WTC11 (cell line): ENCODE measurements around the gene KDM4B. TPM values are rescaled to one million over a fixed set of nuclear protein-coding genes. Genes with fewer than 3 reads are reported as not detected.

Experiments
- ATAC-seq: fragments of 200-7000 bp; cut with Tn5 transposase; 2 replicates; pipeline ENCODE4 v1.10.0; 2021; ENCODE audit warnings: mild to moderate bottlenecking, moderate library complexity
- CTCF ChIA-PET: fragments of 300-600 bp; sonication (Branson Sonifier 250); formaldehyde crosslinking; loops from one replicate; lab custom pipeline; 2021; ENCODE audit warnings: antibody characterized with exemption; lab: Charles Lee
- POLR2A ChIA-PET: fragments of 350-600 bp; sonication (Branson Sonifier 250); formaldehyde crosslinking; loops from one replicate; lab custom pipeline; 2021; ENCODE audit warnings: antibody characterized with exemption; lab: Charles Lee
- DNase-seq: peaks from one replicate; pipeline ENCODE4 v3.0.0; 2021; ENCODE audit warnings: low spot score
- H3K27ac Mint-ChIP-seq: 2 replicates; pipeline ENCODE4 v1.8.0; 2021; ENCODE audit warnings: mixed read lengths
- H3K27me3 Mint-ChIP-seq: 2 replicates; pipeline ENCODE4 v1.8.0; 2021; ENCODE audit warnings: low read depth, mild to moderate bottlenecking, moderate library complexity, mixed read lengths
- H3K36me3 Mint-ChIP-seq: 2 replicates; pipeline ENCODE4 v1.8.0; 2021; ENCODE audit warnings: mixed read lengths
- H3K4me1 Mint-ChIP-seq: 2 replicates; pipeline ENCODE4 v1.8.0; 2022; ENCODE audit warnings: mixed read lengths
- H3K4me3 Mint-ChIP-seq: 2 replicates; pipeline ENCODE4 v1.8.0; 2021; ENCODE audit warnings: mild to moderate bottlenecking, moderate library complexity, mixed read lengths
- H3K9me3 Mint-ChIP-seq: 2 replicates; pipeline ENCODE4 v1.8.0; 2021; ENCODE audit warnings: mixed read lengths
- ARID4B ChIP-seq: sonication (generic); formaldehyde crosslinking; IDR thresholded peaks from 2 replicates; pipeline ENCODE4 v1.8.0; 2023; ENCODE audit warnings: missing genetic modification reagents, mild to moderate bottlenecking, borderline replicate concordance
- ATF1 ChIP-seq: sonication (generic); formaldehyde crosslinking; IDR thresholded peaks from 2 replicates; pipeline ENCODE4 v1.8.1; 2023; ENCODE audit warnings: mild to moderate bottlenecking, moderate library complexity, missing genetic modification reagents
- CBFB ChIP-seq: sonication (generic); formaldehyde crosslinking; IDR thresholded peaks from 2 replicates; pipeline ENCODE4 v1.8.1; 2022; ENCODE audit warnings: mild to moderate bottlenecking, low read depth, missing genetic modification reagents
- FOXK1 ChIP-seq: sonication (generic); formaldehyde crosslinking; IDR thresholded peaks from 2 replicates; pipeline ENCODE4 v1.8.0; 2022; ENCODE audit warnings: mild to moderate bottlenecking, moderate library complexity, missing genetic modification reagents
- FOXP1 ChIP-seq: sonication (generic); formaldehyde crosslinking; IDR thresholded peaks from 2 replicates; pipeline ENCODE4 v1.8.0; 2022; ENCODE audit warnings: missing genetic modification reagents, mild to moderate bottlenecking, moderate library complexity, borderline replicate concordance
- GTF2I ChIP-seq: fragments of 250-450 bp; sonication (Bioruptor Pico); conservative IDR thresholded peaks from 2 replicates; pipeline ENCODE4 v1.4.0; 2021; ENCODE audit warnings: mild to moderate bottlenecking
- JAZF1 ChIP-seq: fragments of 250-450 bp; sonication (Bioruptor Pico); IDR thresholded peaks from 2 replicates; pipeline ENCODE4 v1.9.0; 2021; ENCODE audit warnings: moderate library complexity, mild to moderate bottlenecking, inconsistent platforms
- KAT7 ChIP-seq: sonication (generic); formaldehyde crosslinking; IDR thresholded peaks from 2 replicates; pipeline ENCODE4 v1.8.1; 2023; ENCODE audit warnings: missing genetic modification reagents, mild to moderate bottlenecking, borderline replicate concordance
- MLX ChIP-seq: sonication (generic); formaldehyde crosslinking; IDR thresholded peaks from 2 replicates; pipeline ENCODE4 v1.8.1; 2023; ENCODE audit warnings: mild to moderate bottlenecking, missing genetic modification reagents, moderate library complexity
- NR1H2 ChIP-seq: sonication (generic); formaldehyde crosslinking; IDR thresholded peaks from 2 replicates; pipeline ENCODE4 v1.9.0; 2021; ENCODE audit warnings: mild to moderate bottlenecking, moderate library complexity, missing genetic modification reagents
- SMAD3 ChIP-seq: sonication (generic); formaldehyde crosslinking; IDR thresholded peaks from 2 replicates; pipeline ENCODE4 v1.8.0; 2022; ENCODE audit warnings: missing genetic modification reagents, mild to moderate bottlenecking, borderline replicate concordance
- SMAD4 ChIP-seq: sonication (generic); formaldehyde crosslinking; IDR thresholded peaks from 2 replicates; pipeline ENCODE4 v1.8.0; 2022; ENCODE audit warnings: mild to moderate bottlenecking, missing genetic modification reagents
- TEAD1 ChIP-seq: sonication (generic); formaldehyde crosslinking; IDR thresholded peaks from 2 replicates; pipeline ENCODE4 v1.8.0; 2022; ENCODE audit warnings: mild to moderate bottlenecking, missing genetic modification reagents
- TP53 ChIP-seq: sonication (generic); formaldehyde crosslinking; IDR thresholded peaks from 2 replicates; pipeline ENCODE4 v1.8.1; 2023; ENCODE audit warnings: mild to moderate bottlenecking, missing genetic modification reagents
- ZNF281 ChIP-seq: sonication (generic); formaldehyde crosslinking; IDR thresholded peaks from 2 replicates; pipeline ENCODE4 v1.8.0; 2023; ENCODE audit warnings: mild to moderate bottlenecking, missing genetic modification reagents
- ZNF317 ChIP-seq: sonication (generic); formaldehyde crosslinking; IDR thresholded peaks from 2 replicates; pipeline ENCODE4 v1.8.1; 2023; ENCODE audit warnings: low read depth, mild to moderate bottlenecking, moderate library complexity, missing genetic modification reagents, borderline replicate concordance
- ZNF532 ChIP-seq: fragments of 250-450 bp; sonication (Bioruptor Pico); IDR thresholded peaks from 2 replicates; pipeline ENCODE4 v1.9.0; 2021; ENCODE audit warnings: mild to moderate bottlenecking, borderline replicate concordance
- ZNF671 ChIP-seq: fragments of 250-450 bp; sonication (Bioruptor Pico); IDR thresholded peaks from 2 replicates; pipeline ENCODE4 v1.8.0; 2021; ENCODE audit warnings: mild to moderate bottlenecking
- total RNA-seq: library from RNA; stranded (reverse); gene quantifications from 3 replicates; pipeline ENCODE4 v1.2.3, GENCODE V29; 2021
- TF ChIP-seq, protein P1 (sequence below): sonication (generic); formaldehyde crosslinking; IDR thresholded peaks from 2 replicates; pipeline ENCODE4 v1.8.1; 2023; ENCODE audit warnings: mild to moderate bottlenecking, moderate library complexity, missing genetic modification reagents
- TF ChIP-seq, protein P2 (sequence below): sonication (generic); formaldehyde crosslinking; IDR thresholded peaks from 2 replicates; pipeline ENCODE4 v1.8.0; 2022; ENCODE audit warnings: mild to moderate bottlenecking, missing genetic modification reagents
- TF ChIP-seq, protein P3 (sequence below): sonication (generic); formaldehyde crosslinking; IDR thresholded peaks from 2 replicates; pipeline ENCODE4 v1.8.1; 2023; ENCODE audit warnings: mild to moderate bottlenecking, missing genetic modification reagents, moderate library complexity

Gene KDM4B
- total RNA-seq, 1 experiment from 2014 or later = 43.2 TPM

- ChIA-PET CTCF (interaction anchor here (0.5 to 5.2 kb wide), 42 partner anchors 8 to 328 kb away, joined by 3 to 46 read pairs (median 4); no protein-coding TSS in a partner anchor), POLR2A (no interaction called here)
- Mint-ChIP-seq H3K4me1 (no peaks in the 10 kb centered on the region), H3K36me3 (peaks cover 22% of the 10 kb centered on the region), H3K27ac (no peak overlapping the region), H3K4me3 (no peak overlapping the region), H3K9me3 (no peaks in the 10 kb centered on the region), H3K27me3 (no peaks in the 10 kb centered on the region)
- peak; percentile 92 for DNase-seq
- peak; percentile 92 for ATAC-seq
- TF ChIP-seq, protein P1, sequence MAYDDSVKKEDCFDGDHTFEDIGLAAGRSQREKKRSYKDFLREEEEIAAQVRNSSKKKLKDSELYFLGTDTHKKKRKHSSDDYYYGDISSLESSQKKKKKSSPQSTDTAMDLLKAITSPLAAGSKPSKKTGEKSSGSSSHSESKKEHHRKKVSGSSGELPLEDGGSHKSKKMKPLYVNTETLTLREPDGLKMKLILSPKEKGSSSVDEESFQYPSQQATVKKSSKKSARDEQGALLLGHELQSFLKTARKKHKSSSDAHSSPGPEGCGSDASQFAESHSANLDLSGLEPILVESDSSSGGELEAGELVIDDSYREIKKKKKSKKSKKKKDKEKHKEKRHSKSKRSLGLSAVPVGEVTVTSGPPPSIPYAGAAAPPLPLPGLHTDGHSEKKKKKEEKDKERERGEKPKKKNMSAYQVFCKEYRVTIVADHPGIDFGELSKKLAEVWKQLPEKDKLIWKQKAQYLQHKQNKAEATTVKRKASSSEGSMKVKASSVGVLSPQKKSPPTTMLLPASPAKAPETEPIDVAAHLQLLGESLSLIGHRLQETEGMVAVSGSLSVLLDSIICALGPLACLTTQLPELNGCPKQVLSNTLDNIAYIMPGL (CRISPR knock-in tag) = peak; percentile 89
- TF ChIP-seq ATF1 (peak; percentile 84; the same call in 1 of the 2 replicates), JAZF1 (no peak), ZNF532 (CRISPR knock-in tag) (no peak), NR1H2 (CRISPR knock-in tag) (no peak), SMAD4 (no peak), ZNF317 (CRISPR knock-in tag) (0 out of 2 replicates have a peak, but pooled peaks have one; percentile 22), ZNF671 (CRISPR knock-in tag) (no peak), ZNF281 (0 out of 2 replicates have a peak, but pooled peaks have one; percentile 65), FOXP1 (CRISPR knock-in tag) (peak; percentile 96; the same call in 1 of the 2 replicates), TP53 (peak; percentile 97), KAT7 (CRISPR knock-in tag) (0 out of 2 replicates have a peak, but pooled peaks have one; percentile 15), MLX (0 out of 2 replicates have a peak, but pooled peaks have one; percentile 78), TEAD1 (CRISPR knock-in tag) (peak; percentile 82), CBFB (CRISPR knock-in tag) (peak; percentile 95; the same call in 1 of the 2 replicates), GTF2I (CRISPR knock-in tag) (no peak), ARID4B (no peak), FOXK1 (CRISPR knock-in tag) (peak; percentile 86), SMAD3 (peak; percentile 84; the same call in 1 of the 2 replicates)
- TF ChIP-seq, protein P2, sequence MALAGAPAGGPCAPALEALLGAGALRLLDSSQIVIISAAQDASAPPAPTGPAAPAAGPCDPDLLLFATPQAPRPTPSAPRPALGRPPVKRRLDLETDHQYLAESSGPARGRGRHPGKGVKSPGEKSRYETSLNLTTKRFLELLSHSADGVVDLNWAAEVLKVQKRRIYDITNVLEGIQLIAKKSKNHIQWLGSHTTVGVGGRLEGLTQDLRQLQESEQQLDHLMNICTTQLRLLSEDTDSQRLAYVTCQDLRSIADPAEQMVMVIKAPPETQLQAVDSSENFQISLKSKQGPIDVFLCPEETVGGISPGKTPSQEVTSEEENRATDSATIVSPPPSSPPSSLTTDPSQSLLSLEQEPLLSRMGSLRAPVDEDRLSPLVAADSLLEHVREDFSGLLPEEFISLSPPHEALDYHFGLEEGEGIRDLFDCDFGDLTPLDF (CRISPR knock-in tag) = 0 out of 2 replicates have a peak, but pooled peaks have one; percentile 74
- TF ChIP-seq, protein P3, sequence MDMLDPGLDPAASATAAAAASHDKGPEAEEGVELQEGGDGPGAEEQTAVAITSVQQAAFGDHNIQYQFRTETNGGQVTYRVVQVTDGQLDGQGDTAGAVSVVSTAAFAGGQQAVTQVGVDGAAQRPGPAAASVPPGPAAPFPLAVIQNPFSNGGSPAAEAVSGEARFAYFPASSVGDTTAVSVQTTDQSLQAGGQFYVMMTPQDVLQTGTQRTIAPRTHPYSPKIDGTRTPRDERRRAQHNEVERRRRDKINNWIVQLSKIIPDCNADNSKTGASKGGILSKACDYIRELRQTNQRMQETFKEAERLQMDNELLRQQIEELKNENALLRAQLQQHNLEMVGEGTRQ (CRISPR knock-in tag) = peak; percentile 93
These were observed 168.7 kb downstream of the KDM4B start for GRCh38 chr19:5137571-5138124.
